ENCODE results near the gene UGT1A6. TPM values are rescaled to one million over a fixed set of nuclear protein-coding genes. Genes with fewer than 3 reads are reported as not detected.

UGT1A6 gene
- total RNA-seq, 1 experiment from 2014 or later: not detected

GRCh38 chr2:233754872-233755611 lies 62.4 kb downstream of the UGT1A6 start (continued):
- TF ChIP-seq ATF6 (CRISPR knock-in tag; IDR thresholded peaks at IDR 0.05): no peak
- TF ChIP-seq TCF7 (CRISPR knock-in tag; IDR thresholded peaks at IDR 0.05; ENCODE audit: low read depth): no peak
- no peak for TF ChIP-seq ZNF423 (CRISPR knock-in tag; IDR thresholded peaks at IDR 0.05)
- TF ChIP-seq RELA (CRISPR knock-in tag; IDR thresholded peaks at IDR 0.05; ENCODE audit: borderline replicate concordance): no peak
- TF ChIP-seq ZNF121 (CRISPR knock-in tag; IDR thresholded peaks at IDR 0.05): no peak
- no peak for TF ChIP-seq E2F4 (CRISPR knock-in tag; IDR thresholded peaks at IDR 0.05; ENCODE audit: borderline replicate concordance, low read depth)
- no peak for TF ChIP-seq ZNF263 (CRISPR knock-in tag; IDR thresholded peaks at IDR 0.05; ENCODE audit: low read depth)
- no peak for TF ChIP-seq HMGXB4 (CRISPR knock-in tag; IDR thresholded peaks at IDR 0.05)
- no peak for TF ChIP-seq GABPB1 (CRISPR knock-in tag; IDR thresholded peaks at IDR 0.05)

GRCh38 chr2:233756429-233757081 lies 63.9 kb downstream of the UGT1A6 start:
- ChIA-PET POLR2A (no interaction called here), CTCF (no interaction called here)
- Mint-ChIP-seq H3K36me3 (peaks cover 10% of the 10 kb centered on the region), H3K4me1 (no peaks in the 10 kb centered on the region), H3K4me3 (no peak overlapping the region), H3K9me3 (peaks cover 32% of the 10 kb centered on the region), H3K27ac (no peak overlapping the region), H3K27me3 (ENCODE audit: low read depth) (peaks cover 9% of the 10 kb centered on the region)
- TF ChIP-seq ZNF425 (CRISPR knock-in tag; conservative IDR thresholded peaks at IDR 0.05) (no peak), GABPB1 (CRISPR knock-in tag; IDR thresholded peaks at IDR 0.05) (peak; percentile 73)
- DNase-seq (ENCODE audit: low spot score) (no peak), ATAC-seq (no peak)

- TF ChIP-seq SMAD4 (CRISPR knock-in tag; IDR thresholded peaks at IDR 0.05) (no peak), CREM (CRISPR knock-in tag; IDR thresholded peaks at IDR 0.05) (no peak), ZMAT4 (CRISPR knock-in tag; IDR thresholded peaks at IDR 0.05) (no peak), PRRX2 (CRISPR knock-in tag; IDR thresholded peaks at IDR 0.05) (no peak), RELA (CRISPR knock-in tag; IDR thresholded peaks at IDR 0.05; ENCODE audit: borderline replicate concordance) (no peak), ZNF138 (CRISPR knock-in tag; conservative IDR thresholded peaks at IDR 0.05) (no peak), AR (CRISPR knock-in tag; IDR thresholded peaks at IDR 0.05) (no peak), NR2C2 (CRISPR knock-in tag; IDR thresholded peaks at IDR 0.05) (no peak), NFE2L1 (CRISPR knock-in tag; IDR thresholded peaks at IDR 0.05) (no peak)
- Mint-ChIP-seq H3K36me3 (no peaks in the 10 kb centered on the region), H3K4me1 (no peaks in the 10 kb centered on the region), H3K27me3 (ENCODE audit: low read depth) (peaks cover 2% of the 10 kb centered on the region), H3K27ac (no peak overlapping the region), H3K9me3 (peaks cover 18% of the 10 kb centered on the region), H3K4me3 (no peak overlapping the region)
- ChIA-PET CTCF (no interaction called here), POLR2A (no interaction called here)
- ATAC-seq: no peak
- no peak for DNase-seq (ENCODE audit: low spot score)
Measured at GRCh38 chr2:233758141-233758540, 65.5 kb downstream of the UGT1A6 start.
